Prostate gland (tissue), 2 donors: ENCODE data around the gene STING1.

Experiments used
- POLR2A ChIP-seq: fragments of 450-650 bp; IDR thresholded peaks from one replicate; pipeline ENCODE4 v1.6.1; 2016; ENCODE audit warnings: antibody characterized with exemption, mild to moderate bottlenecking
- TF ChIP-seq, protein P1 (sequence below), 4 experiments: fragments of 200-600 bp in 2 of 4; fragments of 450-650 bp in 2 of 4; sonication (generic) in 2 of 4; IDR thresholded peaks; 1 replicate in 3 of 4; 2 replicates in 1 of 4; pipeline ENCODE4 v1.5.1; 2016 to 2019; ENCODE audit warnings: antibody characterized with exemption in 4 of 4, mild to moderate bottlenecking in 2 of 4, moderate library complexity in 2 of 4

DNA sequence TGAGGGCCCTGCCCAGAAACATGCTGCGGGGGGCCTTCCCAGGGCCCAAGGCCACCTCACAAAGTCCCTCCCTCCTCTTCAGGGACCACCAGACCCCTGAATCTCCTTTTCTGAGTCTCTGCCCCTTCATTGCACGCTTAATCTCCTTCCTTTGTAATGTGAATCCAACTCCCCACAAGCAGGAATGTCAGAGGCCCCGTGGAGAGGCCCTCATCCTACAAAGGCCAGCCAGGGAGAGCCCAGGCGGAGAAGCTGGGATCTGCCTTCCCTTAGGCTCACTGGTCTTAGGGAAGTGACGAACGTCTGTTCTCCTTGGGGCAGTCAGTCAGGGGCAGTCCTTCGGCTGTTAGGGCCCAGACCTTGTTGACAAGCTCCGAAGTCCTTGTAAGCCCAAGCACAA, 9.5 kb downstream of the STING1 start:
- TF ChIP-seq, protein P1, sequence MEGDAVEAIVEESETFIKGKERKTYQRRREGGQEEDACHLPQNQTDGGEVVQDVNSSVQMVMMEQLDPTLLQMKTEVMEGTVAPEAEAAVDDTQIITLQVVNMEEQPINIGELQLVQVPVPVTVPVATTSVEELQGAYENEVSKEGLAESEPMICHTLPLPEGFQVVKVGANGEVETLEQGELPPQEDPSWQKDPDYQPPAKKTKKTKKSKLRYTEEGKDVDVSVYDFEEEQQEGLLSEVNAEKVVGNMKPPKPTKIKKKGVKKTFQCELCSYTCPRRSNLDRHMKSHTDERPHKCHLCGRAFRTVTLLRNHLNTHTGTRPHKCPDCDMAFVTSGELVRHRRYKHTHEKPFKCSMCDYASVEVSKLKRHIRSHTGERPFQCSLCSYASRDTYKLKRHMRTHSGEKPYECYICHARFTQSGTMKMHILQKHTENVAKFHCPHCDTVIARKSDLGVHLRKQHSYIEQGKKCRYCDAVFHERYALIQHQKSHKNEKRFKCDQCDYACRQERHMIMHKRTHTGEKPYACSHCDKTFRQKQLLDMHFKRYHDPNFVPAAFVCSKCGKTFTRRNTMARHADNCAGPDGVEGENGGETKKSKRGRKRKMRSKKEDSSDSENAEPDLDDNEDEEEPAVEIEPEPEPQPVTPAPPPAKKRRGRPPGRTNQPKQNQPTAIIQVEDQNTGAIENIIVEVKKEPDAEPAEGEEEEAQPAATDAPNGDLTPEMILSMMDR (IDR thresholded peaks at IDR 0.05): no peak
- no peak for TF ChIP-seq POLR2A
